GM12872 (cell line): ENCODE measurements around the gene TREM2.

ENCODE experiments used
- TF ChIP-seq, protein P1 (sequence below): IDR thresholded peaks from 3 replicates; pipeline ENCODE4 v1.5.1; 2011; ENCODE audit warnings: low read depth, mild to moderate bottlenecking, low read length, moderate library complexity; ENCODE audit not compliant: insufficient read depth

TREM2 gene

DNA sequence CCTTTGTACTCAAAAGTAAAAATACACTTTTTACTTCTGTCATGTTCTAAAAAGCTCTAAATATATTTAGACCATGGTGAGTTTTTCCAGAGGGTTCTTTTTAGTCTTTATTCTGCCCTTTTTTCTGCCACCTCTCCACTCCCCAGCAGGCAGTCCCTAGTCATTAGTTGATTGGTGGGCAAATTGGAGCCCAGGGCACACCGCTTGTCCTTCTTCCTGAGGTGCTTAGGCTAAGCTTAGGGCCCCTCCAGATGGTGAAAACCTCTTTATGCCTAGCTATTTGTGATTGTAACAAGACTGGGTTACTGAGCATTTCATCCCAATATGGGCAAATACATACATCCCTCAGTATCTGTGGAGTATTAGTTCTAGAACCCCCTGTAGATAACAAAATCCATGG lies 15.0 kb downstream of the TREM2 start:
- TF ChIP-seq, protein P1, sequence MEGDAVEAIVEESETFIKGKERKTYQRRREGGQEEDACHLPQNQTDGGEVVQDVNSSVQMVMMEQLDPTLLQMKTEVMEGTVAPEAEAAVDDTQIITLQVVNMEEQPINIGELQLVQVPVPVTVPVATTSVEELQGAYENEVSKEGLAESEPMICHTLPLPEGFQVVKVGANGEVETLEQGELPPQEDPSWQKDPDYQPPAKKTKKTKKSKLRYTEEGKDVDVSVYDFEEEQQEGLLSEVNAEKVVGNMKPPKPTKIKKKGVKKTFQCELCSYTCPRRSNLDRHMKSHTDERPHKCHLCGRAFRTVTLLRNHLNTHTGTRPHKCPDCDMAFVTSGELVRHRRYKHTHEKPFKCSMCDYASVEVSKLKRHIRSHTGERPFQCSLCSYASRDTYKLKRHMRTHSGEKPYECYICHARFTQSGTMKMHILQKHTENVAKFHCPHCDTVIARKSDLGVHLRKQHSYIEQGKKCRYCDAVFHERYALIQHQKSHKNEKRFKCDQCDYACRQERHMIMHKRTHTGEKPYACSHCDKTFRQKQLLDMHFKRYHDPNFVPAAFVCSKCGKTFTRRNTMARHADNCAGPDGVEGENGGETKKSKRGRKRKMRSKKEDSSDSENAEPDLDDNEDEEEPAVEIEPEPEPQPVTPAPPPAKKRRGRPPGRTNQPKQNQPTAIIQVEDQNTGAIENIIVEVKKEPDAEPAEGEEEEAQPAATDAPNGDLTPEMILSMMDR, result no peak

DNA sequence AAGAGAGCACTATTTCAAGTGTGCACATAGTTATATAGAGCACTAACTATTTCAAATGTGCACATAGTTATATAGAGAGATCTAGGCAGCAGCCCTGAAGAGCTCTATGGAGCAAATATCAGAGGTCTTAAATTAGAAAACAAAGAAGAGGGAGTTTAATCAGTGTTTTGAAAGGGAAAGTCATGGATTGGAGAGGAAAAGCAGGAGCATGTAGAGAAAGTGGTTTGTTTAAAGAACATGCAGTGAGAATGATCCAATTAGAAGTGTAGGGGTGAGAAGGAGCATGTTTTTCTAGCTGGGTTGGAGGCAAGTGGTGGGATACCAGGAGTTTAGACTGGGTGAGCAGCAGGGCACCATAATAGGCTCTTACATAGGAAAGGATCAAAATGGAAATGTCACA lies 26.0 kb downstream of the TREM2 start:
- TF ChIP-seq, protein P1, result no peak

DNA sequence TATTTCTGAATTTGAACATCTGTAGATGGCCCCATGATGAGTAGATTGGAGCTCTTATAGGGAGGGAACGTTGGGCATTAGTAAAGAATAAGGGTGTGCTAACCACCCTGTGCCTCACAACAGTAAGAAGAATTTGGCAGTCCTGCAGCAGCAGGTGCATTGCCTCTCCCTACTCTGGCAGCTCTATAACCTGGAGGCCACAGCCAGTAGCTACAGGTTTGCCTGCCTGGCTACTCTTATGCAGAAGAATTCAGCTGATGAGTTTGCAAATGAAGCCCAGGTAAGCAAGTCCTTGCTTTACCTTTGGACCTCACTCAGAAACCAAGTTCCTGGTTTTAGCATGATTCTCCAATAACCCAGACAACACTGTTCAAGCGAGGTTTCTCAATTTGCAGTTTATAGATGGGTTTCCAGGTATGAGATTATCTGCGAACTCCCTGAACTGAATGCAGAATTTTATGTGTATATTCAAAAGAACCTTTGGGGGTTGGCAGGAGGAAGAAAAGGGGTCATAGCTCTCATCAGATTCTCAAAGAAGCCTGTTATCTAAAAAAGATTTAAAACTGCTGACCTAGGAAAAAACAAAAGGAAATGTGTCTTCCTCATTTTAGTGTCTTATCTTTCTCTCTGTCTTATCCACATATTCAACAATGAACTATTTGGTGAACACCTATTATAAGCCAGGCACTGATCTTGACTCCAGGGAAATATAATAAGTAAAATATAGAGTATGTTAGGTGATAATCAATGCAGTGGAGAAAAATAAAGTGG lies 27.7 kb downstream of the TREM2 start:
- TF ChIP-seq, protein P1, result no peak

DNA sequence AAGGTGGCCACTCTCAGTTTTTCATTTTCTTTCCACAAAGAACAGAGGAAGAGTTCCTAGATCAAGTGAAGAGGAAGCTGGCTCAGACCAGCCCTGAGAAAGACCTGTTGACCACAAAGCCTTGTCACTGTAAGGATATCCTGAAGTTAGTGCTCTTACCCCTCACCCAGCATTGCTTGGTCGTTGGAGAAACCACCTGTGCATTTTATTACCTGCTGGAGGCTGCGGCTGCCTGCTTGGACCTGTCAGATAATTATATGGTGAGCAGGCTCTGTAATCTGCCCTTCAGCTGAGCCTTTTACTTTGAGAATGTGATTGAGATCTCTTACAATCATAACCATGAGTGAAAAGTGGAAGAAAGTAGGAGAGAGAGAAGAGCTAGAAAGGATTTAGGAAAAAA lies 30.7 kb downstream of the TREM2 start:
- TF ChIP-seq, protein P1, result no peak

DNA sequence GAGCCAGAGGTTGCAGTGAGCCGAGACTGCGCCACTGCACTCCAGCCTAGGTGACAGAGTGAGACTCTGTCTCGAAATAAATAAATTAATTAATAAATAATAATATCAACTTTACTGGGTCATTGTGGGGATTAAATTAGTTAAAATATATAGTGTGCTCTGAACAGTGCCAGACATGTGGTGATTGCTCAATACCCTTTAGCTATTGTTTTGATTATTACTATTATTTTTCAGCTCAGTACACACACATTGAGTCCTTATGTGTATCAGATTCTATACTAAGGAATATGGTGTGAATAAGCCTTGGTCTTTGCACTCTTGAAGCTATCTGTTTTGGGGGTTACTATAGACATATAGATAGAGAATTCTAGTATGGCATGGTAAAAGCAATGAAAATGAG lies 37.6 kb downstream of the TREM2 start:
- TF ChIP-seq, protein P1, result no peak

DNA sequence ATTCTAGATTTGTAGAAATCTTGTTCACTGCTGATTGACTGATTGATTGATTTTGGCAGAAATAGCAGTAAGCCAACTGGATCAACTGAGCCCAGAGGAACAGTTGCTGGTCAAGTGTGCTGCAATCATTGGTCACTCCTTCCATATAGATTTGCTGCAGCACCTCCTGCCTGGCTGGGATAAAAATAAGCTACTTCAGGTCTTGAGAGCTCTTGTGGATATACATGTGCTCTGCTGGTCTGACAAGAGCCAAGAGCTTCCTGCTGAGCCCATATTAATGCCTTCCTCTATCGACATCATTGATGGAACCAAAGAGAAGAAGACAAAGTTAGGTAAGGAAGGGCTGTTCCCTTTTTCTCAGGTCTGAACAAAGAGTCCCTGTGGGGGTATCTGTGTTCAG lies 40.0 kb downstream of the TREM2 start:
- TF ChIP-seq, protein P1, result no peak

DNA sequence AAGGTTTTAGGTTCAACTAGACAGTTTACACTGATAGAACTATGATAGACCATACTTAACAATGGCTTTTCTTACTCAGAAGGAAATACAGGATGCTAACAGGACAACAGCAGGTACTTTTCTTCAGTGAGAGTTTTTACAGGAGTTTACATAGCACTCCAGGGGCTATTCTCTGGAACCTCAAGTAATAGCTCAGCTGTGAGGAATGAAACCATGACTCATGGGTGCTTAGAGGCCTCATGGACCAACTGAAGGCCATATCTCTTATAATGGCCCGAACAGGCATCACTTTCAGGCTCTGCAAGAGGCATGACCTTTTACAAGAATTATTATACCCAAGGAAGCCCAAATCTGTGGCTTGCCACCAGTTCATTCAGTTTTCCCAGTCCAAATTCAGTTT lies 40.5 kb downstream of the TREM2 start:
- TF ChIP-seq, protein P1, result no peak

DNA sequence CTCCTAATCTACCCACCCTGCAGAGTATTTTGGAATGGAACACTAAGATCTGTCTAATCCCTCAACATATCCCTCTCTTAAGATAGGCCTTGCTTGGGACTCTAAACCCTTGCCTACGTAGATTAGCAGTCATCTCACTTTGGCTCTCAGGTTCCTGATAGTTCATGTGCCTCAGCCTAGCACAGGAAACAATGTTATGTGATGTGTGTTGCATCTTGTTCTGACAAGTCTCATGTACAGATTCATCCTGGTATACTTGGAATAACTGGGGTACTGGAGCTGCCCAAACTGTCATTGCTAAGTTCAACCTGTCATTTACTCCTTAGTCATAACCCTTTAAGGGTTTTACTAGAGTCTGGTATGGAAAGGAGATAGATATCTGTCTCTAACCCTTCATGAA lies 42.9 kb downstream of the TREM2 start:
- TF ChIP-seq, protein P1, result no peak
